ENCODE results near the gene AGTR2. TPM values are rescaled to one million over a fixed set of nuclear protein-coding genes. Genes with fewer than 3 reads are reported as not detected.
"Not testable (repeated sequence)": the region's sequence is repeated elsewhere in the genome, so short reads cannot be mapped to it uniquely, and the experiment has no call there.

Gene AGTR2
- total and polyA plus RNA-seq, 8 donors: 11.4 TPM; not detected in 7

DNA sequence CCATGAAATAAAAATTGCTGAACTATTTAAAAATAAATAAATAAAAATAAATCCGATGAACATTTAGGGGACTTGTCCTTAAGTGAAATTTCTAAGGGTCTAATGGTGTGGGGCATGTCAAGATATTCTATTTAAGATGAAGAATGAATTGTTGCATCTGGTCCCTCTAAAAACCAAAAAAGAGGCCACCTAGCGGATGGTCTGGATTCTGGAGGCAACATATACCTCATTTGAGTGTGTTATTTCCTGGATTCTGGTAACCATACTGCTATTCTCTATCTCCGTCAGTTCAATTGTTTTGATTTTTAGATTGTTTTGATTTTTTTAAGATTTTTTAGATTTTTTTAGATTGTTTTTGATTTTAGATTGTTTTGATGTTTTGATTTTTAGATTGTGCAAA, 28.3 kb downstream of the AGTR2 start:
- Histone ChIP-seq H3K27ac (no peak overlapping the region), H3K4me1 (no peaks in the 10 kb centered on the region), H3K36me3 (no peaks in the 10 kb centered on the region), H3K27me3 (peaks cover 0 to 2% (median 0%) of the 10 kb centered on the region in 3 donors), H3K9me3 (no peaks in the 10 kb centered on the region), H3K4me3 (no peak overlapping the region)
- 38 to 72% (median 69%) methylated on average over 3 of the region's 3 CpGs for WGBS, 5 donors
- TF ChIP-seq CTCF (IDR thresholded peaks at IDR 0.05) (no peak), POLR2A (IDR thresholded peaks at IDR 0.05) (no peak), EP300 (IDR thresholded peaks at IDR 0.05) (no peak)
- no peak for DNase-seq
- intact Hi-C loops (cut with DNase I; ENCODE audit: low total_unique reads): no loop called here

DNA sequence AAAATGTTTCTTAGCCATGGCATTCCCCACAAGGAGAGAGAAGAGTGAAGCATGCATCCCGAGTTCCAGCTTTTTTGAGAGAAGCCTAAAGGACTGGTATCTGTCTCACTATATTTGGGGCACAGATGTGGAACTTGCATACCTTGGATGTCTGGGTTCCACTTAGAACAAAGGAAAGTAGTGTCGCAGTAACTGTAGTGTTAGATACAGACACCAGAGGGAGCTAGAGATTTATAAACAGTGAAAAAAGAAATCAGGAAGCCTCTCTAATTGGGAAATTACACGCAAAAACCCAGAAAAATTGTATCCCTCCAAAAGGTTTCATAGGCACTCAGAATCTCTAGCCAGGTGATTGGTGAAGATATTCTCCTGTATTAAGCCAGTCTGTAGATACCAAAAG, 34.4 kb downstream of the AGTR2 start:
- Histone ChIP-seq H3K27ac (no peak overlapping the region), H3K27me3 (peaks cover 0 to 5% (median 0%) of the 10 kb centered on the region in 3 donors), H3K9me3 (no peaks in the 10 kb centered on the region), H3K36me3 (no peaks in the 10 kb centered on the region), H3K4me1 (no peaks in the 10 kb centered on the region), H3K4me3 (no peak overlapping the region)
- DNase-seq: peak in 1 of 2 donors; percentile 26
- intact Hi-C loops (cut with DNase I; ENCODE audit: low total_unique reads): no loop called here
- no peak for TF ChIP-seq POLR2AphosphoS5 (IDR thresholded peaks at IDR 0.05)
- peak in 5 of 7 experiments; percentile 19 to 61 (median 39) for TF ChIP-seq CTCF (IDR thresholded peaks at IDR 0.05)
- WGBS, 5 donors: 3 to 8% (median 4%) methylated on average over 3 of the region's 3 CpGs

DNA sequence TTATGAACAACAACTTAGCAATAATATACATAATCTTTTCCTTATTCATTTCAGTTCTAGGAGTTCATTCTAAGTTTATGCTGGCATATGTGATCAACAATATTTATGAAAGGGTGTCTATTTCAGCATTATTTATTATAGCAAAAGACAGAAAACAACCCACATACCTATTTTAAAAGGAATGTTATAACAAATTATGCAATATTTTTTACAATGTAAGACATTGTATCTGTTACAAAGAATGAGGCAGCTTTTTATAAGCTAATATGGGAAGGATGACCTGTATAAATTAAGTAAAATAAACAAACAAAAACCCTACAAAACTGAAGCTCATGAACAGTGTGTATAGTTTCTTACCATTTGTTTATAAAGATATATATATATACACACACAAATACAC, 42.7 kb downstream of the AGTR2 start:
- no peak overlapping the region for H3K4me3 ChIP-seq
- H3K4me1 ChIP-seq: no peaks in the 10 kb centered on the region
- no peak for DNase-seq
- no peaks in the 10 kb centered on the region for H3K27me3 ChIP-seq
- no peaks in the 10 kb centered on the region for H3K9me3 ChIP-seq
- intact Hi-C loops (cut with DNase I; ENCODE audit: low total_unique reads): no loop called here
- no peaks in the 10 kb centered on the region for H3K36me3 ChIP-seq
- TF ChIP-seq POLR2A (IDR thresholded peaks at IDR 0.05) (no peak), EP300 (IDR thresholded peaks at IDR 0.05) (no peak), POLR2AphosphoS5 (IDR thresholded peaks at IDR 0.05) (no peak), CTCF (IDR thresholded peaks at IDR 0.05) (no peak)
- no peak overlapping the region for H3K27ac ChIP-seq

DNA sequence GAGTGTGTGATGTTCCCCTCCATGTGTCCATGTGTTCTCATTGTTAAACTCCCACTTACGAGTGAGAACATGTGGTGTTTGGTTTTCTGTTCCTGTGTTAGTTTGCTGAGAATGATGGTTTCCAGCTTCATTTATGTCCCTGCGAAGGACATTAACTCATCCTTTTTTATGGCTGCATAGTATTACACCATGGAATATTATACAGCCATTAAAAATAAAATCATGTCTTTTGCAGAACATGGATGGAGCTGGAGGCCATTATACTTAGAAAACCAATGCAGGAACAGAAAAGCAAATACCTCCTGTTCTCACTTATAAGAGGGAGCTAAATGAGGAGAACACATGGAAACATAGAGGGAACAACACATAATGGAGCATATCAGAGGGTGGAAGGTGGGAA, 46.5 kb downstream of the AGTR2 start:
- intact Hi-C loops (cut with DNase I; ENCODE audit: low total_unique reads); DNase-seq; H3K9me3 ChIP-seq; H3K27me3 ChIP-seq; H3K4me3 ChIP-seq; H3K36me3 ChIP-seq; H3K27ac ChIP-seq; H3K4me1 ChIP-seq: not testable (repeated sequence)
- 79 to 93% (median 89%) methylated on average over 2 of the region's 2 CpGs for WGBS, 5 donors
